Measurements from ENCODE around the gene IGSF11.

- no peak for TF ChIP-seq CTCF (IDR thresholded peaks at IDR 0.05; ENCODE audit: low read depth, low read length, missing input control)
- no peak for TF ChIP-seq MAX (IDR thresholded peaks at IDR 0.05)
- no peak for TF ChIP-seq RAD21 (IDR thresholded peaks at IDR 0.05)
- no peak for TF ChIP-seq JUND (IDR thresholded peaks at IDR 0.05)
- TF ChIP-seq FOXA1 (IDR thresholded peaks at IDR 0.05) = no peak
- no peak for TF ChIP-seq ZBTB33 (IDR thresholded peaks at IDR 0.05)
- no peak for TF ChIP-seq GABPA (IDR thresholded peaks at IDR 0.05 in 1 of 2, conservative IDR thresholded peaks at IDR 0.05 in 1 of 2)
- no peak for TF ChIP-seq YY1 (IDR thresholded peaks at IDR 0.05)
- TF ChIP-seq ATF3 (IDR thresholded peaks at IDR 0.05) = no peak
- TF ChIP-seq TAF1 (conservative IDR thresholded peaks at IDR 0.05) = no peak
- no peak for TF ChIP-seq REST (IDR thresholded peaks at IDR 0.05)
- no peak for TF ChIP-seq SP1 (IDR thresholded peaks at IDR 0.05)
- no peak for TF ChIP-seq RXRA (IDR thresholded peaks at IDR 0.05)
These were observed 47.2 kb downstream of the IGSF11 start for GRCh38 chr3:118987477-118987876.
